ENCODE results near the gene UNC13C.

UNC13C gene

GRCh38 chr15:54608876-54609835 lies 630.9 kb downstream of the UNC13C start:
- no peak for TF ChIP-seq CTCF (IDR thresholded peaks at IDR 0.05; ENCODE audit: control insufficient read depth, insufficient read depth, low read depth, low read length, missing control alignments)
- H3K4me3 ChIP-seq (ENCODE audit: control insufficient read depth, low read depth, low read length) = no peak overlapping the region
- DNase-seq (ENCODE audit: low read depth) = no peak

DNA sequence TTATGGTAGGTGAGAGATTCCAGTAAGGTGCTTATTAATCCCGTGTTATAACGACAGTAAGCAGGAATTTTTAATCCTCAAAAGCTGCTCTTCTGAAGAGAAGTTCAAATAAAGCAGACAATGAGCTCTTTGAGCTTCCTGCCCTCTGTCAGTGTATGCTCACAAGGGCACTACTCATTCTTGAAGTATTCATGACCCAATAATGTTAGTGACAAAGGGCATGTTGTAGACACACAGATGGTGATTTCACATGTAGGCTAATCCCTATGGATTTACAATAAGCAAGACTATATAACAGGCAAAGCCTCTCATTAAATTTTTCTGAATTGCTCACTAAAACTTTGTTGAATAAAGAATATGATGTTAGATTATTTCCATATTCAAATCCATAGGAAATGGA lies 639.9 kb downstream of the UNC13C start:
- TF ChIP-seq CTCF (IDR thresholded peaks at IDR 0.05; ENCODE audit: control insufficient read depth, insufficient read depth, low read depth, low read length, missing control alignments) = no peak
- DNase-seq (ENCODE audit: low read depth) = no peak
- H3K4me3 ChIP-seq (ENCODE audit: control insufficient read depth, low read depth, low read length) = no peak overlapping the region

DNA sequence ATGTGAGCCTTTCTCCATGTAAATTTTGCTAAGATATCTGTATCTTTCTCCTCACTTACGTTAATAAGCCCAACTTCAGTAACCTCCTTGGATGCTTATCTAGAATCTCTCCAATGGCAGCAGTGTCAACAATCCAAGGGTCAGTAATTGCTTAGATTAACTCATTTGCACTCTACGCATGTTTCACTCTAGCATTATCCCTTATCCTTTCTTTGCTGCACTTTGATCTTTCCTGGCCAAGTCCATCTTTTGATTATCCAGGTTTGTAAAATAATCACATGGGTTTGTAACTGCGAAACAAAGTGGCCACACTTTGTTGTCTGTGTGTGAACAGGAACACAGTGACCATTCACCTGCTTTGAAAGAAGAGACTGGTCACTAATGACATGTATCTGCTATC lies 640.9 kb downstream of the UNC13C start:
- no peak for DNase-seq (ENCODE audit: low read depth)
- TF ChIP-seq CTCF (IDR thresholded peaks at IDR 0.05; ENCODE audit: control insufficient read depth, insufficient read depth, low read depth, low read length, missing control alignments) = no peak
- H3K4me3 ChIP-seq (ENCODE audit: control insufficient read depth, low read depth, low read length) = no peak overlapping the region

DNA sequence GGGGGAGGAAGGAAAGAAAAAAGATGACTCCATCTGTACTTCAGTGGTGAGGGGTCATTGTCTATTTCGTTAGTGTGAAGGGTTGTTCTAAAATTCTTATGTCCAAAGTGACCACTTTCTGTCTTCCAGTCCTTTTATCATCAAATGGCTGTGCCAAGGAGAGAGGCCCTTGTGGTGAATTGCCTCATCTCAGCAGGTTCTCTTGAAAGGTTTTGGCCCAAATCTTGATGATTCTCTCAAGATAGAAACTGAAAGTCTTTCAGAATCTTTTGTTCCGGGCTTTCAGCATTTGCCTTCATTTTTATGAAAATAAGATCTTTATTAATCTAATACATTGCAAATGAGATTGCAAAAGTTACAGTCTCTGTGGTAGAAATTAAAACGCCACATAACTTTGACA lies 642.7 kb downstream of the UNC13C start:
- DNase-seq (ENCODE audit: low read depth) = no peak
- H3K4me3 ChIP-seq (ENCODE audit: control insufficient read depth, low read depth, low read length) = no peak overlapping the region
- TF ChIP-seq CTCF (IDR thresholded peaks at IDR 0.05; ENCODE audit: control insufficient read depth, insufficient read depth, low read depth, low read length, missing control alignments) = no peak

GRCh38 chr15:54636147-54636546 lies 657.9 kb downstream of the UNC13C start:
- no peak for TF ChIP-seq CTCF (IDR thresholded peaks at IDR 0.05; ENCODE audit: control insufficient read depth, insufficient read depth, low read depth, low read length, missing control alignments)
- DNase-seq (ENCODE audit: low read depth) = no peak
- no peak overlapping the region for H3K4me3 ChIP-seq (ENCODE audit: control insufficient read depth, low read depth, low read length)

GRCh38 chr15:54638666-54639065 lies 660.4 kb downstream of the UNC13C start:
- DNase-seq (ENCODE audit: low read depth) = no peak
- TF ChIP-seq CTCF (IDR thresholded peaks at IDR 0.05; ENCODE audit: control insufficient read depth, insufficient read depth, low read depth, low read length, missing control alignments) = no peak

More at GRCh38 chr15:54638666-54639065, 660.4 kb downstream of the UNC13C start:
- H3K4me3 ChIP-seq (ENCODE audit: control insufficient read depth, low read depth, low read length) = no peak overlapping the region
